COLO668 (cell line): Measurements from ENCODE around the gene ZNF189.

Experiments
- DNase-seq: peaks from one replicate; lab custom pipeline; 2025; ENCODE audit not compliant: unreplicated experiment; lab: John Stamatoyannopoulos, UW

ZNF189 gene

DNA sequence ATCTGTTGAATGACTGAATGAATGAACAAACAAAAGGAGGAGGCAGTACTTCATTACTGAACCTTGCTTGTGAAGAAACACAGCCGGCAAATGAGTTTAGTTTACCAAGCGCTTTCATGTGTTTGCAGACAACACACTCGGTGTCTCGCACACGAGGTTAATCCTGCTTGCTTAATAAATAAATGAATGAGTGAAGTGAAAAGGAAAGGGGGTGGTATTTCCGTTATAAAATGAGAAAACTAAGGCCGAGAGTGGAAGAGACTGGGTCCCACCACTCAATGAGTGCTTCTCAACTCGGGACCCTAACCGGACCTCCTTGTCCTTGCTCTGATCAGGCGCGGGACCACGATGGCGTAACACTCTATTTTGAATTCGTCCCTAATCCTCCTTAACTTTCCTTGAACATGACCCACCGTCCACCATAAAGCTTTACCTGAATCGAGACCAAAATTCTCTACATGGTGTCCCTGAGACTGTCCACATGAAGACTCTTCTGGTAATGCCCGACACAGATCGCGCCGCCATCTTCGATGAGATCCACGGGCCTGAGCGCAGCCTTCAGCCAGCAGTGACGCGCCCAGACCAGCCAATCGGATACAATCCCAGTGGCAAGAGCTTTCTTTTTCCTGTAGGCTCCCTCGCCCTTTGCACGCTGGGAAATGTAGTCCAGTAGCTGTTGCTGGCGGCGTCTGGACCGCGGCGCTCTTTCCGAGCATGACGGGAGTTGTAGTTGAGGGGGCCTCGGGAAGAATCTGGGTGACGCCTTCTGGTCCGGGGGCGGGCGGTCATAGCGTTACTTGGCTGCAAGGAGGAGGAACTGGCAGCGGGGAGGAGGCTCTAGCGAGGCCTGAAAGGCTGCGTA is at the start of gene ZNF189, which contains the start of gene MRPL50:
Gene ZNF189 (plus strand): TSS at position 784 of the 862 bp plus-strand sequence. CDS start 306 bp downstream, outside the sequence.
Gene MRPL50 (minus strand): TSS at position 551 of the 862 bp plus-strand sequence. CDS start 26 bp downstream, at position 525.
- DNase-seq: peak; percentile 96

DNA sequence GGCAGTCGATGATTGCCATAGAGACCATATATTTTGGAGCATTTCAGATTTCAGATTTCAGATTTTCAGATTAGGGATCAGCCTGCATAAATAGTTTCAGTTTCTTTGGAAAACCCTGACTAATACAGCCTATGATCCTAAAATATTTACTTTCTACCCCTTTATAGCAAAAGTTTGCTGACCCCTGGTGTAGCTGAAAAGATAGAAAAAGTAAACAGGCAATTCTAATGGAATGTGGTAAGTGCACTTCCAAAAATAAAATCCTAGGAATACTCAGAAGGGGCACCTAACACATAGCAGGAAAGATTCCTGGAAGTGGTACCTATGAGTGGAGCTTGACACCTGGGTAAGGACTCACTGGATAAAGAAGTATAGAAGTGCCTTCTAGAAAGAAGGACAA is 48.4 kb upstream of the ZNF189 start:
- no peak for DNase-seq

DNA sequence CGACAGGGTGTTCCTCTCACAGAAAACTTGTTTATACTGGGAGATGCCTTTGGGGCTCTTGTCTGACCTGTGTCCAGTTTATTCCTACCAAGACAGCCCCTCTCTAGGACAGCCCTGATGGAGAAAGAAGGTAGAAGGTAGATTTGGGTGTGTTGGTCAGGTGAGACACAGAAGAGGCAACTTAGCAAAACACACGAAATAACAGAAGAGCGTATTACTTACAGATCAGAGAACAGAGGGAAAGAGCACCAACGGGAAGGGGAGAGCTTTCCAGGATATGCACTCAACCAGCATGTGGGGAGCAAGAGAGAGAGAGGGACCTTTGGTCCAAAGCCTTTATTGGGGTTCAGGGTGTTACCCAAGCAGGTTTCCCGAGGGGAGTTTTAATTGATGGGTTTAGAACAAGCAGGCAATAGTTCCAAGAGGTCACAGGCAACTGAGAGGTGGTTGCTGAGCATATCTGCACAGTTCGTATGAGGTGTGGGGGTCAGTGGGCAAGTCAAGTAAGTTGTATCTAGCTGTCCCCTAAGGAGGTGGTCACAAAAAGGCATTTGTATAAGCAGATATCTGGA is 45.7 kb upstream of the ZNF189 start:
- DNase-seq: no peak

DNA sequence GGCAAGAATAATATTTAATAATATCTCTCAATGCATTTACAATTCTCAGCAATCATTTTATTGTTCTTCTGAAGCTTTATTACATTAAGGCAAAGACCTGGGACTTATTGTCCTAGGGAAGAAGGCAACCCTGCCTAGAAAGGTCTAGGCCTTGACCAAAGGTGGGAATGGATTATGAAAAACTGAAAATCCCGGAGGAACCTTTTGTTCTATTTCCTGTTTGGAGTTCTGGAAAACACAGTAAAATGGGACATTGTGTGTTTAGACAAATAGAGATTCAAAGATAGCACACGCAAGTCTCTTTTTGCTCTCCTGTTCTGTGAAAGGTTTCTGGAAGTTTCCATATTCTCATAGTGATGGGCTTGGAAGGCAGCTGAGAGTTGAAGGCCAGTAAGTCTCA is 45.0 kb upstream of the ZNF189 start:
- no peak for DNase-seq

DNA sequence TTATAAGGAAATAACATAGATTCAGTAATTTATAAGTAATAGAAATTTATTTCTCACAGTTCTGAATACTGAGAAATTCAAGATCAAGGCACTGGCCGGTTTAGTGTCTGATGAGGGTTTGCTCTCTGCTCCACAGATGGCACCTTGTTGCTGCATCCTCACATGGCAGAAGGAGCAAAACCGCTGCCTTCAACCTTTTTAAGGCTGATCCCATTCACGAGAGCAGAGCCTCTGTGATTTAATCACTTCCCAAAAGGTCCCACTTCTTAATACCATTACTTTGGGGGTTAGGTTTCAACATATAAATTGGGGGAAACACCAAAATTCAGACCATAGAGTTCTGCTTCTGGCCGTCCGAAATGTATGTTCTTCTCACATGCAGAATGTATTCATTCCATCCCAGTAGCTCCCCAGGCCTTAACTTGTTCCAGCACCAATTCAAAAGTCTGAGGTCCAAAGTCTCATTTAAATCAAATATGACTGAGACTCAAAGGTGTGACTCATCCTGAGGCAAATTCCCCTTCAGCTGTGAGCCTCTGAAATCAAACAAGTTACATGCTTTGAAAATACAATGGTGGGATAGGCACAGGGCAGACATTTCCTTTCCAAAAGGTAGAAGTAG is 44.4 kb upstream of the ZNF189 start:
- DNase-seq: peak; percentile 12

DNA sequence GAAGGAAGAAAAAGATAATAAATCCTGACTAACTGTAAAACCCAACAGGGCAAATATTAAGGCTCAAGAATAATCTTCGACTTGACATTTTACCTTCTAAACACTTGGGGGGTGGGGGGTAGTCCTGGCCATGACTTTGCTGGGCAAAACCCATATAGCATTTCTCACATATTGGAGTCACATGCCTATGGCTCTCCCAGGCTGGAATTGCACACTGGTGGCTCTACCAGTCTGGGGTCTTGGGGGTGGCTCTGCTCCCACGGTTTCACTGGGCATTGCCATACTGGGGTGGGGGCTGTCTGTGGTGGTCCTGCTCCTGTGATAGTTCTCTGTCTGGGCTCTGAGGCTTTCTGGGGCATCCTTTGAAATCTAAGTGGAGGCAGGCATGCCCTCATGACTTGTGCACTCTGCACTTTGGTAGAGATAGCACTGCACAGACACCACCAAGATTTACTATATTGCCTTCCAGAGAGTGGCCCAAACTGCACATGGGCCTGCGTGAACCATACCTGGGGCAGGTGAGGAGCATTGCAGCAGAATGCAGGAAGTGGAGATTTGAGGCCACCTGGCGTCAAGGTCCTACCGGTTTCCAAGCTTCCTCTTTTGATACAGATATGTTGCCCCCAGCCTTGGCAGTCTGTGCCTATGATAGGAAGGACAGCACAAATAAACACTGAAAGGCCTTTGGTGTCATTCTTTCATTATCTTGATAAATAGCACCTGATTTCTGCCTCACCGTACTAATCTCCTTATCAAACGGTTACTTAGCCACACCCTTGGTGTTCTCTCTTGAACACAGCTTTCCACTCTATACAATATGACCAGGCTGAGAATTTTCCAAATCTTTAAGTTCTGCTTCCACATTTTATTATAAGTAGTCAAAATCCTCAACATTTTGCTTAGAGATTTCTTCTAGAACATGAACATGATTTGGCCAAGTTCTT is 43.6 kb upstream of the ZNF189 start:
- no peak for DNase-seq

DNA sequence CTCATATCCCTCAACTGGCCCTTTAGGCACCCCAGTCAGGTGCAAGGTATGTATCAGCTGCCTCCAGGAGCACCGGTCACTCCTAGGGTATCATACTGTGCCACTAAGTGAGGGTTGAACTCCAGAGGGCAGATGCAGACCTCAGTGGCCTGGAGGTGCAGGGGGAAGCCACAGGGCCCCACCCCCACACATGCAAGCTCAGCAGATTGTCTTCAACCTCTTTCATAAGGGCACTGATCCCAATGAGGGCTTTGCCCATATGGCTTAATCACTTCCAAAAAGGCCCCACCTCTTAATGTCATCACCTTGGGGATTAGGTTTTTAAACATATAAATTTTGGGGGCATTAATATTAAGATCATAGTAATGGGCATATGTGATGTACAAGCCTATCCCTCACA is 42.0 kb upstream of the ZNF189 start:
- DNase-seq: no peak

DNA sequence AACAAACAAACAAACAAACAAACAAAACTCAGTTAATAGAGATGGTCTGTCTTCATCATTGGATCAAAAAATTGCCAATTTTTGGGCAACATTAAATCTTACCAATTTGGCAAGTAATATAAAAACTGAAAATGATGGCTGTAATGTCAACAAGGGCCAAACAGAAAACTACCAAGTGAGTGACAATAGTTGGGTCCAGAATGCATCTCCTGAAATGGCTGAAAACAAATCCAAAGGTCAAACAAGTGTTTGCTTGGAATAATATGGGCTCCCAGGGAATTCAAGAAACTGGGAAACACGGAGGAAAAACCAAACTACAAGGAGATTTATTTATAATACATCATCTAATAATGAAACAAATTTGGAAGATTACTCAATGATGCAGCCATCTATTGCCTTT is 39.0 kb upstream of the ZNF189 start:
- no peak for DNase-seq

DNA sequence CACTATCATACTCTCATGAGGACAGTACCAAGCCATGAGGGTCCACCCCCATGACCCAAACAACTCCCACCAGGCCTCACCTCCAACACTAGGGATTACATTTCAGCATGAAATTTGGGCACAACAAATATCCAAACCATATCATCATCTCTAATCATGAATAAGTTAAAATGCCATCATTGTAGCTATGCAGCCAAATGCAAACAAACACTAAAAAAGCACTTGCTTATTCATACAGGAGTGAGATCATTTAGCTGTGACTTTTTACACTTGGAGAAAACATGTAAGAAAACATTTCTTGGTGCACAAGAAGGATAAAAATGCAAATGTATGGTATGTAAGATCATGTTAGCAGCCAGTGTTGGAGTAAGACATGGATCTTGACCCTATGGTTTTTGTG is 38.0 kb upstream of the ZNF189 start:
- no peak for DNase-seq

DNA sequence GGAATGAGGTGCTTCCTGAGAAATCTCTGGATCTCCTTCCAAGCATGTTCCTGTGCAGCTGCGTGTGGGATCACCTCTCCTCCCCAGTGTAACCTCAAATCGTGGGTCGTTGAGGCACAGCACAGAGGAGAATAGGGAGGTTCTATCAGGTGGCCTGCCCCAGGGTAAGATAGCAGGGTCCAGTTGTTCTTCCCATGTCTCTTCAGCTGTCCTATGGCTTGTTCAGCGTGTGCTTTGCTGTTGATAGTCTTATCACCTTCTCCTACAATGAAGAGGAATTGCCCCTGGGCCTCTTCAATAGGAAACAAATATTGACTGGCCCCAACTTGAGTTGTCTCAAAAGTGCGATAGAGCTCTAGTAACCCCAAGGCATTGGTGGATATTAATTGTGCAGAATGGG is 36.2 kb upstream of the ZNF189 start:
- no peak for DNase-seq

DNA sequence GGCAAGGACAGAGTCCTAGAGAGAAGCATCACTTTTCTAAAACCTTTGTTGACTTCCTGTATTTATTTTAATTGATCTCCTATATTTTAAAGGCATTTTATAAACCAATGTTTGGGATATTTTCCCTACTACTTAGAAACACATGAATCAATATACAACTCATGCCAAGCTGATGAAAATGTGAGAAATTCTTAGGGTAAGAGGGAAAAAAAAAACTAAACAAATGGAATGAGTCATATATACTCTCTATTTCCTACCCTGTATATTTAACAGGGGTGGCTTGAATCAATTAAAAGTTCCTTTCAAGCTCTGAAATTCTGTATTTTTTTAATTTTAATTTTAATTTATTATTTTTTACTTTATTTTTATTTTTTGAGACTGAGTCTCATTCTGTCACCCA is 33.5 kb upstream of the ZNF189 start:
- no peak for DNase-seq

DNA sequence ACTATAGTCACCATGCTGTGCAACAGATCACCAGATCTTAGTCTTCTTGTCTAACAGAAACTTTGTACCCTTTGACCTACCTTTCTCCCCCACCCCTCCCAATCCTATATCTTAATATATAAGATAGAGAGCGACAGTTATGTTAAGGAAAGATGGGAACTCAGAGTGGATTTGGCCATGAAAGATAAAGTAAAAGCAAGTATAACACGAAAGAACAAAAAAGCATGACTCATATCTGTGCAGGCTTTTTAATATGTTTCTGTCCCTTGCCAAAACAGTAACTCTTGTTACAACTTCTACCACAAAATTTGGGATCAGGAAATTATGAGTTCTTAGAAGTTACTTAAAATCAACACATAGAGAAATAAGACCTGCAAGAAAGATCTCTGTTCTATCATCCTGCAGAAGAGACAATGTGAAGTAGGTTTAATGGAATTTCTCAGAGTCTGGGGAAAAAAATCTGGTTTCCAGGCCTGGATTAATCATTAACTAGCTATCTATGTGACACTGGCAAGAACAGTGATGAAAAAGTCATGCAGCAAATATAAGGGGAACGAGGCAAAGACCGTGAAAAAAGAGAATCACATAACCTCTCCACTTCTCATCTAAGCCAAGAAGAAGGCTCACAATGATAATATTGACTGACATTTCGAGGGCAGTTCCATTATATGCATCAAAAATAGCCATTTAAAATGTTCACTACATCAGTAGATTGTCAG is 32.5 kb upstream of the ZNF189 start:
- DNase-seq: no peak

DNA sequence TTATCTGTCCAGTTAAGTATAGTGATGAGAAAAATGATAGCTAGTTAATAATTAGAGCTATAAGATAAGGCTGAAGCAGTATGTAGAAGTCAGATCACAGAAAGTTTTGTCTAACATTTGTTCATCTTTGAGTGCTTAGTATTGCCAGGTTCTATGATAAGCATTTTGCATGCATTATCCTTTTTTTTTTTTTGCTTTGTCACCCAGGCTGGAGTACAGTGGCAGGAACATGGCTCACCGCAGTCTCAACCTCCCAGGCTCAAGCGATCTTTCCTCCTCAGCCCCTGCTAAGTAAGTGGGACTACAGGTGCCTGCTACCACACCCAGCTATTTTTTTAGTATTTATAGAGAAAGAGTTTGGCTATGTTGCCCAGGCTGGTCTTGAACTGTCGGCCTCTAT is 31.3 kb upstream of the ZNF189 start:
- DNase-seq: no peak

DNA sequence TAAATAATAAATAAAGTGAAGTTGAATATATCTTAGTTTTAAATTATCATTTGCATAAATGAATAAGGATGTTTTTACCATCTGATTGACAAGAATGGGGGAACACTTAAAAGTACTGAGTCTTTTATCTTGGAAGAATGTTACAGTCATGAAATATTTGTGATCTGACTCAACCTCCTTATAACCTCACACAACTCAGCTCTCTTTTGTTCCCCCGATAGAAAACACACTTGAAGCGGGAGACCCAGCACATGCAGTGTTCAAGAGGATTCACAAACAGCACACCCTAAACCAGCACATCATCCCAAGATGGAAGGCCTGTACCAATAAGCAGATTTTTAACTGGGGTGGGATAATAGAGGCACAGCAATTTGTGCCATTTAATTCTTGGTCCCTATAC is 29.4 kb upstream of the ZNF189 start:
- no peak for DNase-seq

DNA sequence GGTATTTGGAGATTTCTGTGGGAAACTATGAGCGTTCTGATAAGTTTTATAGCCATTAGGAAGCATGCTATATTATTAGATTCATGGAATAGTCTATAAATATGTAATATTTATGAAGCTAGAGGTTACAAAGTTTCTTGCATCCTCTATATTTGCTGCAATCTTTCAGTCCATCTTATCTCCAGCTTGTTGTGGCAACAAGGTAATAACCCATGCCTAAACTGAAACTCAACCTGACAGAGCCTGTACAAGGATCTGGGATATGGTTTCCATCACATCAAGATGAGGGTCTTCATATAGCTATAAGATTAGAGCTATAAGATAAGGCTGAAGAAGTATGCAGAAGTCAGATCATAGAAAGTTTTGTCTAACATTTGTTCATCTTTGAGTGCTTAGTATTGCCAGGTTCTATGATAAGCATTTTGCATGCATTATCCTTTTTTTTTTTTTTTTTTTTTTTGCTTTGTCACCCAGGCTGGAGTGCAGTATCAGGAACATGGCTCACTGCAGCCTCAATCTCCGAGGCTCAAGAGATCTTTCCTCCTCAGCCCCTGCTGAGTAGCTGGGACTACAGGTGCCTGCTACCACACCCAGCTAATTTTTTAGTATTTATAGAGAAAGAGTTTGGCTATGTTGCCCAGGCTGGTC is 28.6 kb upstream of the ZNF189 start:
- DNase-seq: no peak

DNA sequence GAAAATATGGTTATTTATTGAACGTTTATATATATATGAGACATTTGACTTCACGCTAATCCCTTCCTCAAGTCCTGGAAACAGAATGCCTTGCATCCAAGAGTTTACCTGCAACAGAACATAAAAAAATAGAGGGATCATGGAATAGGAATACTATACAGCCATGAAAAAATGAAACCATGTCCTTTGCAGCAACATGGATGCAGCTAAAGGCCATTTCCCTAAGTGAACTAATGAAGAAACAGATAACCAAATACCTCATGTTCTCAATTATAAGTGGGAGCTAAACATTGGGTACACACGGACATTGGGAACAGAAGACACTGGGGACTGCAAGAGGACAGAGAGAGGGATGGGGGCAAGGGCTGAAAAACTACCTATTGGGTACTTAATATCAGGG is 26.8 kb upstream of the ZNF189 start:
- no peak for DNase-seq

DNA sequence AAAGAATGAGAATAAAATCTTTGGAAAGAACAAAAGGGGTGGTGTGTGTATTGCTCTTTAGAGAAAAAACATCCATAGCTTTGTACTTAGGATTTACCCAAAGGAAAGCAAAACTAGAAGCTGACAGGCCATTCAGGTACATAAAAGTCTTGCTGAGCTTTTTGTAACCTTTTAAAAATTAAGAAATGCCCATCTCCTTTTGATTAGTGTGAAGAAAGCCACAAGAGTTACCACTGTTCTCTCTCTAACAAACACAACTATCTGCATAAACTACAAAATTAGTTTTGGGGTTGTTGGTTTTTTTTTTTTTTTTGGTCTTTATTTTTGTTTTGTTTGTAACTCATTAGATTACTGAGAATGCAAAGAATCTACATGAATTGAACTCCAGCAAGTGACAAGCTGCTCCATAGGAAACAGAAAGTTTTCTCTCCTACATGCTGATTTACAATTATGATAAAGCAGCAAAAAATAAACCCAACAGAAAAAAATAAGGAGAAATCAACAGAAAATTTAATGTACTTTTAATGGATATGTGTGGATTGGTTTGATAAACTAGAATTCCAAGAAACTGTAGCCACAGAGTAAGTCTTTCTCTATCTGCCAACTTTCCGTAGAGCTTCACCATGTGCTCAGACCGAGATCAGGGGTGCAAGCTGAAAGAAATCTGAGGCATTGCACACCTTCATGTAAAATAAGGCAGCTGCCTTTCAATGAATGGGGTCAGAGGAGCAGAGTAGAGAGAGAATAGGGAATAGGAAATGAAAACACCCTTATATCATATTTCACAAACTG is 26.1 kb upstream of the ZNF189 start:
- no peak for DNase-seq

DNA sequence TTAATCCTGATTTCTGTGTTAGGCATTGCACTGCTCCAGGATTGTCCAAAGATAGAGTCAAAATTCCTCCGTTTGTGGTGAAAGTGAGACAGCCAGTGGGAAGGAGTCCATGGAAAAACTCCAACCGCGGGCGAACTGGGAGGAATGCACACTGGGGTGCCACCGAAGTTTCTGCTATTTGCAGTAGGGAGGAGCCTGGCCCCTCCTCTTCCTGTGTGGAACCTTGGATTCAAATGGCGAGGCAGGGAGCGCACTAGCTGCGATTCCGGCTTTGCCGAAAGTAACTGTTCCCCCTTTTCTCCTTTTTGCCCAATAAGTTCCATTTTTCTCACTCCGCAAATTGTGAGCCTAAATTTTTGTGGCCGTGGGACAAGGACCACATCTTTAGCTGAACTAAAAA is 23.1 kb upstream of the ZNF189 start:
- DNase-seq: no peak
